Measurements from ENCODE around the gene LRP6. TPM values are rescaled to one million over a fixed set of nuclear protein-coding genes. Genes with fewer than 3 reads are reported as not detected.

LRP6 gene
- total and polyA plus RNA-seq, 2 of the 8 experiments (the other 6 are each of a cell fraction or from before 2014, with no cell fraction given) = 53.6 to 73.2 TPM

DNA sequence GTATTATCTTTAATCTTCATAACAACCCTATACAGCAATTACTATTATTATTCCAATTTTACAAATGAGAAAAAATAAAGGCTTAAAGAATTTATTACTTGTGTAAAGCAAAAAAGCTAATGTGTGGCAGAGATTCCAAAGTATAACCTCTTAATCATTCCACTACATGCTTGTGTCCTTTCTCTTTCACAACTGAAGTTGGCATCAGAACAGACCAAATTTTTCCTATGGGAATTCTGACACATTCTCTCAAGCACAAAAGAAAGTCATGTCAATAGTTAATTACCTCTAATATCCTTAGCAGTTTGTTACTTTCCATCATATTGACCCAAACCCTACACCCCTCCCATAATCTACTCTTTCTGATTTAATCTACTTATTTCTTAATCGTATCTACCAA is 109.4 kb downstream of the LRP6 start:
- Histone ChIP-seq H3K9me3 (ENCODE audit: insufficient read depth in 2 of 2, low read depth in 1 of 2, low read length in 1 of 2) (no peaks in the 10 kb centered on the region), H3K27ac (ENCODE audit: low read depth, low read length) (no peak overlapping the region), H3K4me3 (ENCODE audit: extremely low read depth in 1 of 4, insufficient read depth in 2 of 4, low read depth in 3 of 4, low read length in 4 of 4) (no peak overlapping the region), H4K5ac (ENCODE audit: insufficient read length, low read depth, low read length) (no peak overlapping the region), H2AFZ (ENCODE audit: low read length) (no peak overlapping the region), H3K18ac (ENCODE audit: extremely low read depth, low read length) (no peak overlapping the region), H3K4me2 (ENCODE audit: insufficient read depth in 1 of 2, low read depth in 2 of 2, low read length in 2 of 2) (no peak overlapping the region), H2BK12ac (ENCODE audit: low read depth, low read length) (no peak overlapping the region), H3K27me3 (replicated peaks in 1 of 4; ENCODE audit: control insufficient read depth in 3 of 4, extremely low read depth in 1 of 4, insufficient read depth in 3 of 4, low read length in 3 of 4) (no peaks in the 10 kb centered on the region), H3K9ac (replicated peaks in 1 of 4; ENCODE audit: extremely low read depth in 1 of 4, low read depth in 3 of 4, low read length in 3 of 4) (no peak overlapping the region), H3K36me3 (ENCODE audit: control insufficient read depth in 2 of 4, insufficient read depth in 4 of 4, low read length in 3 of 4) (peaks cover 6 to 35% (median 18%) of the 10 kb centered on the region in 4 experiments; a peak in 7 of 8 replicates), H3K79me1 (ENCODE audit: low read depth, low read length) (no peaks in the 10 kb centered on the region), H3K79me2 (ENCODE audit: control insufficient read depth in 1 of 2, insufficient read depth in 2 of 2, low read length in 2 of 2) (peaks cover 0 to 3% of the 10 kb centered on the region in 2 experiments; a peak in 2 of 4 replicates), H3K56ac (replicated peaks; ENCODE audit: insufficient read length, low read depth, low read length) (no peak overlapping the region), H3K23me2 (ENCODE audit: low read depth, low read length) (no peaks in the 10 kb centered on the region), H4K20me1 (replicated peaks in 1 of 2; ENCODE audit: control insufficient read depth in 1 of 2, insufficient read depth in 2 of 2, low read length in 2 of 2) (peaks cover 0 to 4% of the 10 kb centered on the region in 2 experiments), H3K4ac (replicated peaks; ENCODE audit: insufficient read length, low read depth, low read length) (no peak overlapping the region), H2BK5ac (ENCODE audit: low read depth, low read length) (no peak overlapping the region), H2BK120ac (replicated peaks; ENCODE audit: low read depth, low read length) (no peak overlapping the region), H2AK5ac (ENCODE audit: low read depth, low read length) (no peak overlapping the region), H3K23ac (ENCODE audit: insufficient read length) (no peak overlapping the region), H3K14ac (ENCODE audit: insufficient read length) (no peak overlapping the region), H3K4me1 (replicated peaks in 1 of 4; ENCODE audit: control insufficient read depth in 3 of 4, insufficient read depth in 4 of 4, low read length in 3 of 4) (no peaks in the 10 kb centered on the region), H2BK15ac (ENCODE audit: low read length) (no peak overlapping the region), H2BK20ac (ENCODE audit: low read length) (no peak overlapping the region), H4K91ac (replicated peaks; ENCODE audit: insufficient read length, low read length) (no peak overlapping the region), H4K8ac (ENCODE audit: extremely low read depth, insufficient read depth, low read length) (no peak overlapping the region)
- TF ChIP-seq TAF1 (IDR thresholded peaks at IDR 0.05; ENCODE audit: low read depth, low read length) (no peak), HDAC6 (IDR thresholded peaks at IDR 0.05; ENCODE audit: low read depth, low read length) (no peak), SP2 (IDR thresholded peaks at IDR 0.05; ENCODE audit: low read length) (no peak)
- TF ChIP-seq, protein P1, sequence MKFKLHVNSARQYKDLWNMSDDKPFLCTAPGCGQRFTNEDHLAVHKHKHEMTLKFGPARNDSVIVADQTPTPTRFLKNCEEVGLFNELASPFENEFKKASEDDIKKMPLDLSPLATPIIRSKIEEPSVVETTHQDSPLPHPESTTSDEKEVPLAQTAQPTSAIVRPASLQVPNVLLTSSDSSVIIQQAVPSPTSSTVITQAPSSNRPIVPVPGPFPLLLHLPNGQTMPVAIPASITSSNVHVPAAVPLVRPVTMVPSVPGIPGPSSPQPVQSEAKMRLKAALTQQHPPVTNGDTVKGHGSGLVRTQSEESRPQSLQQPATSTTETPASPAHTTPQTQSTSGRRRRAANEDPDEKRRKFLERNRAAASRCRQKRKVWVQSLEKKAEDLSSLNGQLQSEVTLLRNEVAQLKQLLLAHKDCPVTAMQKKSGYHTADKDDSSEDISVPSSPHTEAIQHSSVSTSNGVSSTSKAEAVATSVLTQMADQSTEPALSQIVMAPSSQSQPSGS (IDR thresholded peaks at IDR 0.05; ENCODE audit: low read length) = no peak
- 96 to 100% methylated on average over 1 of the region's 1 CpG for WGBS, 2 experiments (ENCODE audit: extremely low coverage in 1 of 2, insufficient coverage in 1 of 2, insufficient read length in 1 of 2, insufficient replicate concordance in 2 of 2, low coverage in 1 of 2, low lambda C conversion rate in 2 of 2, missing lambda C conversion rate in 1 of 2)
- POLR2A ChIA-PET (ENCODE audit: partially characterized antibody) = no interaction called here
- FAIRE-seq = no peak
- no peak for DNase-seq (ENCODE audit: low read depth in 1 of 2, low spot score in 2 of 2)
- CTCF ChIA-PET (ENCODE audit: partially characterized antibody) = no interaction called here

All from H1 (cell line).